ENCODE data around the gene MYH7.

Gene MYH7

DNA sequence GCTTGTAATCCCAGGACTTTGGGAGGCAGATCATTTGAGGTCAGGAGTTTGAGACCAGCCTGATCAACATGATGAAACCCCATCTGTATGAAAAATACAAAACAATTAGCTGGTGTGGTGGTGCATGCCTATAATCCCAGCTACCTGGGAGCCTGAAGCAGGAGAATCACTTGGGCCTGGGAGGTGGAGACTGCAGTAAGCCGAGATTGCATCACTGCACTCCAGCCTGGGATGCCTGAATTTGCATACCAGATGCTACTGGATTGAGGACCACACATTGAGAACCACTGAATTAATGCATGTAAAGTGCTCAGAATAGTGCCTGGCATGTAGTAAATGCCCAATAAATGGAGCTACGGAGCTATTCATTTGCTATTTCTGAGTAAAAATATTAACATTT is 14.9 kb upstream of the MYH7 start:
- FAIRE-seq (no peak), DNase-seq (ENCODE audit: insufficient read length, low spot score) (no peak)
- TF ChIP-seq POLR2AphosphoS5 (IDR thresholded peaks at IDR 0.05; ENCODE audit: low read depth, low read length), result no peak
- no peak for TF ChIP-seq TAF1 (IDR thresholded peaks at IDR 0.05; ENCODE audit: low read depth, low read length)

DNA sequence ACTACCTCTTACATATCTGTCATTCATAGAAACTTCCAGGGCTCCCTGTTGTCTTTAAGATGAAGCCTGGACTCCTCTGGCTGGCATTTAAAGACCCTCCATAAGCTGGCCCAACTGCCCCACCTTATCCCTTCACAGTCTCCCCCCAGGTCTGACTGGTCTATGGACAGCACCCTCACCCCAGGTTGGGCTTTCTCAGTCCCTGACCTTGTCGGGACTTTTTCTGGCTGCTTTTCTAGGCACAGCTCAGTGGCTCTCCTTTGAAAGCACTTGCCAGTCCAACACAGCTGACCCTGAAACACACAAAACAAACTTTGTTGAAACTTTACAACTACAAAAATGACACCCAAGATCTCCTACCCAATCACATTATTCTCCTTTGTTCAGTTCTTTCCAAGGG is 13.9 kb upstream of the MYH7 start:
- TF ChIP-seq TAF1 (IDR thresholded peaks at IDR 0.05; ENCODE audit: low read depth, low read length) (no peak), POLR2AphosphoS5 (IDR thresholded peaks at IDR 0.05; ENCODE audit: low read depth, low read length) (no peak), POU2F2 (IDR thresholded peaks at IDR 0.05; ENCODE audit: low read depth, low read length) (no peak), PAX5 (IDR thresholded peaks at IDR 0.05; ENCODE audit: insufficient read depth, low read length, severe bottlenecking) (no peak), POLR2A (IDR thresholded peaks at IDR 0.05; ENCODE audit: low read depth, low read length) (no peak), SPI1 (IDR thresholded peaks at IDR 0.05; ENCODE audit: low read depth, low read length) (no peak)
- no peak for FAIRE-seq
- no peak for DNase-seq (ENCODE audit: insufficient read length, low spot score)

DNA sequence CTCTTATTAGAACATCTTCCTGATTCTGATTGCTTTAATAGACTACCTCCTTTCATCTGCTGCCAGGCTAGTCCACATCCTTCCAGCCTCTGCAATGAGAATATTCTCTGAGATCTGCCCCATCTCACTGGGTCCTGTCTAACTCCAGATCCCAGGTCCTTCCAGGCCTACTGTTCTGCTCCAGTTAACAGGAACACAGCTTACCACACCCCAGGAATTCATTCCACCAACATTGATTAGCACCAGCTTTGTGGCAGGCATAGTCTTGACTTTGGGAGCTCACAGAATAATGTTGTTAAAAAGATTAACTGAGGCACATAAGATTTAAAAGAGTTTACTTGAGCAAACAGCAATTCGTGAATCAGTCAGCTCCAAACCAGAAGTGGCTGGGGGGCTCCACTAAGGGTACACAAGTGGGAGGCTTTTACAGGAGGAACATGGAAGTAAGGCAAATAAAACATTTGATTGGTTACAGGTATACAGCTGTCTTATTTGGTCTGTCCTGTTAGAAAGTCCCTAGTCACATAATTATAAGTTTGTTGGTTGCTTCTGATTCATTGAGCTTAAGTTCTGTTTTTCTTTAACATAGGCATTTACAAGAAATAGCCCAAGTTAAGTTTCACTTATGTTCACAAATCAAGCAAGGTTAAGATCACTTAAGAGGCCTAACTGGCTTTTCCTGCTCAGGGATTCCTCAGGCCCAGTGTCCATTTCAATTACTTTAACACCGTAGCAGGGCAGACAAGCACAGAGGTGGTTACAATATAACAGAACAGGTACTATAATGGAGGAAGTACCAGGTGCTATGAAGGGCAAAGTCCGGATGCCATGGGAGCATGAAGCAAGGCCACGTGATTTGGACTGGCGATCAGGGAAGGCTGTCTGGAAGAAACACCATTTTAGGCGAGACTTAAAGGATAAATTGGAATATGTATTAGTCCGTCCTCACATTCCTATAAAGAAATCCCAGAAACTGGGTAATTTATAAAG is 12.2 kb upstream of the MYH7 start:
- no peak for TF ChIP-seq SPI1 (IDR thresholded peaks at IDR 0.05; ENCODE audit: low read depth, low read length)
- FAIRE-seq (no peak), DNase-seq (ENCODE audit: insufficient read length, low spot score) (no peak)

DNA sequence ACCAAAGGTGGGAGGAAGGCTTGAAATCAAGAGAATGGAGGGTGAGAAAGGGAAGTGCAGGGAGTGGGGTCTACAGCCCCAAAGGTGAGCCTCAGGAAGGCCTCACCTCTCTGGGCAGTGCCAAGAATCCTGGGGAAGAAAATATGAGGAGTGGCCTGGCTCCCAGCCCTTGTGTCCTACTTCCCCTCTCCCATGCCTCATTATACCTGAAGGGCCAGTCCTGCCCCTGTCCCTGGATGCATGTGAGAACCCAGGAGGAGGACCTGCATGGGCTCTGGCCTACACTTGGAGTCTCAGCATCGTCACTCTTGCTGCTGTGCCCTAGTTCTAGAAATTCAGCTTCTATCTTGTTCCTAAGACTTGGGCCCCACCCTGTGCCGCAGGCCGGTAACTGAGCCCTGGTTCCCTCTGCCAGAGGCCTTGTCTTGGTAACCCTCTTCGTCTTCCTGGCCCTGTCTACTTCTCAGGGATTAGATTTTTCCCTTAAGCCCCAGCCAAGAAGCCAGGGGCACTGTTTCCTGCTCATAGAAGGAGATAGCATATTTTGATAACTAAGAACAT is 10.9 kb upstream of the MYH7 start:
- TF ChIP-seq POLR2AphosphoS5 (IDR thresholded peaks at IDR 0.05; ENCODE audit: low read depth, low read length) (no peak), POU2F2 (IDR thresholded peaks at IDR 0.05; ENCODE audit: low read depth, low read length) (no peak), TAF1 (IDR thresholded peaks at IDR 0.05; ENCODE audit: low read depth, low read length) (no peak), PAX5 (IDR thresholded peaks at IDR 0.05; ENCODE audit: insufficient read depth, low read length, severe bottlenecking) (no peak), SPI1 (IDR thresholded peaks at IDR 0.05; ENCODE audit: low read depth, low read length) (no peak), POLR2A (IDR thresholded peaks at IDR 0.05; ENCODE audit: low read depth, low read length) (no peak)
- DNase-seq (ENCODE audit: insufficient read length, low spot score) (no peak), FAIRE-seq (no peak)

DNA sequence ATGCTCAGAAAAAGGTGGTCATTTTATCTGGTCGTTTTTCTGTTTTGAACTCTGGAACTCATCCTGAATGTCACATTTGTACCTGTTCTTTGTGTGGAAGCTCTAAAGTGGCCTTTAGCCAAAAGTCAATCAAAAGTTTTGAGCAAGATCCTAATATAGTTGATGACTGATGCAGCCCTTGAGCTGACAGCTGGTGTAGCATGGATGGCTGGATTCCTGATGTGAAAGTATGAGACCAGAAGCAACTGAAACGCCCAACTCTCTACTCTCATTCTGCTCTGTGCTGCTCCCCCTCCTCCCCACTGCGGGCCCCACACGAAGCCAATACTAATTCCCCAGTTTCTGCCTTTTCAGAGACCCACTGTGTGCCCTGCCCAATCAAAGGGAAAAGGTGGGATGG is 10.3 kb upstream of the MYH7 start:
- DNase-seq (ENCODE audit: insufficient read length, low spot score), result no peak
- no peak for TF ChIP-seq SPI1 (IDR thresholded peaks at IDR 0.05; ENCODE audit: low read depth, low read length)
- no peak for TF ChIP-seq POU2F2 (IDR thresholded peaks at IDR 0.05; ENCODE audit: low read depth, low read length)
- TF ChIP-seq PAX5 (IDR thresholded peaks at IDR 0.05; ENCODE audit: insufficient read depth, low read length, severe bottlenecking), result no peak
- TF ChIP-seq POLR2A (IDR thresholded peaks at IDR 0.05; ENCODE audit: low read depth, low read length), result no peak
- no peak for TF ChIP-seq POLR2AphosphoS5 (IDR thresholded peaks at IDR 0.05; ENCODE audit: low read depth, low read length)
- no peak for TF ChIP-seq TAF1 (IDR thresholded peaks at IDR 0.05; ENCODE audit: low read depth, low read length)

DNA sequence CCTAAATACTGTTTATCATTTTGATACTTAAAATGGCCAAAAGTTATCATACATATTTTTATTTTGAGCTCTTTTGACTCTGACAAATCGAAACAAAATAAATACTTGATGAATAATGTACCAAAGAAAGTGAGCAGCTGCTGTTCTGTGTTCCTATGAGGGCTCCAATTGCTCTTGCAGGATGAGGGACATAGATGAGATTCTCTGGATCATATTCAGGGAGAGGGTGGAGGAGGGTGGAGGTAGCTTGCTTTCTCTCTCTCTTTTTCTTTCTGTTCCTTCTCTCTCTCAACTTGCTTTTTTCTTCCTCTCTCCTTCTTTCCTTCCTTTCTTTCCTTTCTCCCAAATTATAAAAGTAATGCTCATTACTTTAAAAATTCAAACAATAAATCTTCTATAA is 8.9 kb upstream of the MYH7 start:
- DNase-seq (ENCODE audit: insufficient read length, low spot score), result no peak
- no peak for FAIRE-seq
- TF ChIP-seq POLR2AphosphoS5 (IDR thresholded peaks at IDR 0.05; ENCODE audit: low read depth, low read length) (no peak), POLR2A (IDR thresholded peaks at IDR 0.05; ENCODE audit: low read depth, low read length) (no peak), POU2F2 (IDR thresholded peaks at IDR 0.05; ENCODE audit: low read depth, low read length) (no peak), SPI1 (IDR thresholded peaks at IDR 0.05; ENCODE audit: low read depth, low read length) (no peak), PAX5 (IDR thresholded peaks at IDR 0.05; ENCODE audit: insufficient read depth, low read length, severe bottlenecking) (no peak), TAF1 (IDR thresholded peaks at IDR 0.05; ENCODE audit: low read depth, low read length) (no peak)

More for the DNA sequence above, 10.3 kb upstream of the MYH7 start:
- no peak for FAIRE-seq

DNA sequence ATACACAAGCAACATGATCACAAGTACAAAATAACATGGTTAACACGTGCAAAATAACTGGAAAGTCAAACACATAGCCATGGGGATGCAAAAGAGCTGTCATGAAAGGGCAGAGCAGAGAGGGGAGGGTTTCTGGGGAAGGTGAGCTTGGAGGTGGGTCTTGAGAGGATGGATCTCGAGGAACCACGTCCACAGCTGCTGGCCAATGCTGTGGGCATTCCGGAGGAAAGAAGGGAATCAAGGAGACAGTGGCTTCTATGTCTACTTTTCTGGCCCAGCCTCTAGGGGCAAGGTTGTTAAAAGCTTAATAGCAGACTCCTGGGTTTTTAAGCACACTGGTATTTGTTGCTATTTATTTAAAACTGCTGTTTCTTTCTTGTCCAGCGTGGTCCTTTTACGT is 8.4 kb upstream of the MYH7 start:
- FAIRE-seq (no peak), DNase-seq (ENCODE audit: insufficient read length, low spot score) (no peak)
- no peak for TF ChIP-seq POLR2AphosphoS5 (IDR thresholded peaks at IDR 0.05; ENCODE audit: low read depth, low read length)

DNA sequence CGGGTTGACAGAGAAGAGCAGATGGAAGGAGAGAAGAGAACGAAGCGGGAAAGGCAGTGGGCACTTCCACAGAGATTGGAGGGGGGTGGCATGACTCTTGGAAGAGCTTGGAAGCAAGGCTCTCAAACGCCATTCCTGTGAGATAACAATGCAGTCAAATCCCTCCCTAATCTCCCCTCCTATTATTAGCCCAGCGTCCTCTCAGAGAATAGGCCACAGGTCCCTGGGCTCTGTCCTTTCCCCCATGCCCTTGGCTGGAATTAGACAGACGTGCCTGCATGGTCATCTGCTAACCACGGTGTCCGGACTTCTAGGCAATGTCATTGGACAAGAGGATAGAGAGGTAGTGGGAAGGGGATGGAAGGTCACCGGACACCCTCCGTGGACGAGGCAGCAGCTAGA is 8.0 kb upstream of the MYH7 start:
- DNase-seq (ENCODE audit: insufficient read length, low spot score) (no peak), FAIRE-seq (no peak)
- TF ChIP-seq TAF1 (IDR thresholded peaks at IDR 0.05; ENCODE audit: low read depth, low read length) (no peak), SPI1 (IDR thresholded peaks at IDR 0.05; ENCODE audit: low read depth, low read length) (no peak), POU2F2 (IDR thresholded peaks at IDR 0.05; ENCODE audit: low read depth, low read length) (no peak), POLR2AphosphoS5 (IDR thresholded peaks at IDR 0.05; ENCODE audit: low read depth, low read length) (no peak)

DNA sequence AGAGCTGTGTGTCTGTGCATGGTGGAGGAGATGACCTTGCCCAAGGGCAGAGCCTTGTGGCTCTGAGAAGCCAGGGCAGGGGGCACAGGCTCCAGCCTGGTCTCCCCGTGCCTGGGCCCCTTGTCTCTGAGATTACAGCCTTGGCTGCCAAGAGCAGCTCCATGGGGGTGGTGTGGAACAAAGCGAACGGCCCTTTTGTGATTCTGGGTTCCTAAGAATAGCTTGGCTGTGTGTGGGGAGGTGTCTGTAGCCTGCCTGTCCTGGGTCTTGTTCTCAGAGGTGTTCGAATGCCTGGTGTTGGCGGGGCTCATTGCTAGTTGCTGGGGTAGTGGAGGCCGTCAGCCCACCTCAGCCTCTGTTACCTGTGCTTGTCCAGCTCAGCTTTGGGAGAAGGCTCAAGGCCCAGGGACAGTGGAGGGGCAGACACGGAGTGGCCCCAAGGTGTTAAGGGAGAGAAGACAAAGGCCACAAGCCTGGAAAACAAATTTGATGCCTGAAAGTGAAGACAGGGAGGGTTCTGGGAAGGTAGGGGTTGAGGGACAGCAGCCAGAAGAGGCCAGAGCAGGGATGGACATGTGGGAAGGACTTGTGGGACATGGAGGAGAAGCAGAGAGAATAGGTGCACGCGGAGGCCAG is 7.4 kb upstream of the MYH7 start:
- FAIRE-seq, result no peak
- TF ChIP-seq POLR2AphosphoS5 (IDR thresholded peaks at IDR 0.05; ENCODE audit: low read depth, low read length) (no peak), PAX5 (IDR thresholded peaks at IDR 0.05; ENCODE audit: insufficient read depth, low read length, severe bottlenecking) (no peak)
- no peak for DNase-seq (ENCODE audit: insufficient read length, low spot score)

DNA sequence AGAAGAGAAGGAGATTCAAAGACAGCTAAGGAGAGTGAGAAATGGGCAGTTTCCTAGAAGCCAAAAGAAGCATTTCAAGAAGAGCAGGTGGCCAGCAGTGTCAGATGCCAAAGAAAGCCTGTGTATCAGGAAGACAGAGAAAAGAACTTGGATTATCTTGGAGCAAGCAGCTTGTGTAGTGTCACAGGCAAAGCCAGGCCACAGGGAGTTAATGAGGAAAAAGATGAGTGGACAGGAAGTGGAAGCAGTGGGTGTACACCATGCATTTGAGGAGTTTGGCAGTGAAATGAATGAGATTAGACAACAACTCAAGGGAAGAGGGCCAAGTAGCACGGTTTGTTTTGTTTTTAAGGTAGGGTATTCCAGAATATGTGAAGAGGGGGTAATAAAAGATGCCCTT is 5.6 kb upstream of the MYH7 start:
- TF ChIP-seq TAF1 (IDR thresholded peaks at IDR 0.05; ENCODE audit: low read depth, low read length), result no peak
- TF ChIP-seq PAX5 (IDR thresholded peaks at IDR 0.05; ENCODE audit: insufficient read depth, low read length, severe bottlenecking), result no peak
- TF ChIP-seq POU2F2 (IDR thresholded peaks at IDR 0.05; ENCODE audit: low read depth, low read length), result no peak
- no peak for TF ChIP-seq POLR2A (IDR thresholded peaks at IDR 0.05; ENCODE audit: low read depth, low read length)
- TF ChIP-seq POLR2AphosphoS5 (IDR thresholded peaks at IDR 0.05; ENCODE audit: low read depth, low read length), result no peak
- TF ChIP-seq SPI1 (IDR thresholded peaks at IDR 0.05; ENCODE audit: low read depth, low read length), result no peak
- DNase-seq (ENCODE audit: insufficient read length, low spot score) (no peak), FAIRE-seq (no peak)
